H9 (cell line): ENCODE data around the gene STYXL1. TPM values are rescaled to one million over a fixed set of nuclear protein-coding genes. Genes with fewer than 3 reads are reported as not detected.

Source experiments
- DNase-seq: peaks from one replicate; pipeline ENCODE4 v3.0.0-alpha.2; 2017
- H2AFZ ChIP-seq: one replicate; pipeline ENCODE4 v1.6.1; 2013; ENCODE audit warnings: mild to moderate bottlenecking, low read length, control low read depth, moderate library complexity
- H2AK5ac ChIP-seq: 2 replicates; pipeline ENCODE4 v1.6.1; 2013; ENCODE audit warnings: low read length, control low read depth, mixed read lengths; ENCODE audit not compliant: insufficient read length
- H2BK120ac ChIP-seq: one replicate; pipeline ENCODE4 v1.6.1; 2013; ENCODE audit warnings: low read depth, mild to moderate bottlenecking, low read length, control low read depth, inconsistent platforms; ENCODE audit not compliant: poor library complexity, severe bottlenecking
- H2BK12ac ChIP-seq: 2 replicates; pipeline ENCODE4 v1.6.1; 2013; ENCODE audit warnings: low read length, control low read depth, mixed read lengths, low read depth; ENCODE audit not compliant: insufficient read length
- H2BK15ac ChIP-seq: 2 replicates; pipeline ENCODE4 v1.6.1; 2013; ENCODE audit warnings: low read depth, low read length, control low read depth
- H2BK20ac ChIP-seq: one replicate; pipeline ENCODE4 v1.6.1; 2013; ENCODE audit warnings: low read depth, mild to moderate bottlenecking, low read length, control low read depth, inconsistent platforms; ENCODE audit not compliant: poor library complexity, severe bottlenecking
- H2BK5ac ChIP-seq: 2 replicates; pipeline ENCODE4 v1.6.1; 2013; ENCODE audit warnings: low read length, control low read depth, mixed read lengths; ENCODE audit not compliant: insufficient read length
- H3K14ac ChIP-seq: 2 replicates; pipeline ENCODE4 v1.6.1; 2013; ENCODE audit warnings: low read length, control low read depth; ENCODE audit not compliant: insufficient read depth
- H3K18ac ChIP-seq: 2 replicates; pipeline ENCODE4 v1.6.1; 2013; ENCODE audit warnings: low read depth, mild to moderate bottlenecking, mixed read lengths, low read length, control low read depth; ENCODE audit not compliant: insufficient read length
- H3K23ac ChIP-seq: 2 replicates; pipeline ENCODE4 v1.6.1; 2013; ENCODE audit warnings: low read length, control low read depth, mixed read lengths, low read depth; ENCODE audit not compliant: insufficient read length
- H3K23me2 ChIP-seq: 2 replicates; pipeline ENCODE4 v1.6.1; 2013; ENCODE audit warnings: low read depth, mild to moderate bottlenecking, mixed read lengths, low read length, control low read depth; ENCODE audit not compliant: insufficient read length, poor library complexity, severe bottlenecking
- H3K27ac ChIP-seq: 2 replicates; pipeline ENCODE4 v1.5.1; 2013; ENCODE audit warnings: low read length, control low read depth, mixed read lengths, low read depth; ENCODE audit not compliant: insufficient read length
- H3K27me3 ChIP-seq: 2 replicates; pipeline ENCODE4 v1.6.1; 2013; ENCODE audit warnings: low read length, control low read depth, inconsistent platforms; ENCODE audit not compliant: insufficient read depth
- H3K4ac ChIP-seq: 2 replicates; pipeline ENCODE4 v1.6.1; 2013; ENCODE audit warnings: low read depth, mild to moderate bottlenecking, control low read depth, inconsistent platforms, low read length, moderate library complexity
- H3K4me1 ChIP-seq: 2 replicates; pipeline ENCODE4 v1.6.1; 2013; ENCODE audit warnings: low read length, control low read depth, inconsistent platforms; ENCODE audit not compliant: insufficient read depth
- H3K4me2 ChIP-seq: 2 replicates; pipeline ENCODE4 v1.6.1; 2013; ENCODE audit warnings: low read length, control low read depth, mixed read lengths; ENCODE audit not compliant: insufficient read length, insufficient read depth
- H3K56ac ChIP-seq: 2 replicates; pipeline ENCODE4 v1.6.1; 2013; ENCODE audit warnings: low read depth, mild to moderate bottlenecking, mixed read lengths, low read length, control low read depth; ENCODE audit not compliant: insufficient read length
- H3K79me1 ChIP-seq: 2 replicates; pipeline ENCODE4 v1.6.1; 2013; ENCODE audit warnings: low read depth, mild to moderate bottlenecking, moderate library complexity, low read length, control low read depth, inconsistent platforms; ENCODE audit not compliant: insufficient read depth, poor library complexity, severe bottlenecking
- H3K79me2 ChIP-seq: 2 replicates; pipeline ENCODE4 v1.6.1; 2013; ENCODE audit warnings: low read length, control low read depth, inconsistent platforms; ENCODE audit not compliant: insufficient read depth
- H3K9ac ChIP-seq: 2 replicates; pipeline ENCODE4 v1.6.1; 2013; ENCODE audit warnings: low read length, control low read depth, mixed read lengths; ENCODE audit not compliant: insufficient read length; ENCODE audit errors: extremely low read depth
- H3K9me3 ChIP-seq: one replicate; pipeline ENCODE4 v1.6.1; 2013; ENCODE audit warnings: low read depth, low read length, inconsistent platforms; ENCODE audit not compliant: control insufficient read depth
- H3T11ph ChIP-seq: one replicate; pipeline ENCODE4 v1.6.1; 2013; ENCODE audit warnings: mild to moderate bottlenecking, low read length, control low read depth, inconsistent platforms
- H4K20me1 ChIP-seq: one replicate; pipeline ENCODE4 v1.6.1; 2013; ENCODE audit not compliant: control insufficient read depth, insufficient read length, insufficient read depth
- H4K5ac ChIP-seq: 2 replicates; pipeline ENCODE4 v1.6.1; 2013; ENCODE audit warnings: low read depth, mild to moderate bottlenecking, mixed read lengths, low read length, control low read depth; ENCODE audit not compliant: insufficient read length
- H4K8ac ChIP-seq: replicated peaks from 2 replicates; pipeline ENCODE4 v1.6.1; 2013; ENCODE audit warnings: low read length, control low read depth, mixed read lengths, low read depth; ENCODE audit not compliant: insufficient read length
- H4K91ac ChIP-seq: 2 replicates; pipeline ENCODE4 v1.6.1; 2013; ENCODE audit warnings: low read depth, mild to moderate bottlenecking, moderate library complexity, mixed read lengths, low read length, control low read depth; ENCODE audit not compliant: insufficient read length
- H3K27ac Mint-ChIP-seq, 3 experiments: 2 replicates in 2 of 3; 3 replicates in 1 of 3; pipeline ENCODE4 v1.8.0; 2020 to 2021; ENCODE audit warnings: mixed read lengths in 3 of 3, mild to moderate bottlenecking in 1 of 3, moderate library complexity in 1 of 3
- H3K27me3 Mint-ChIP-seq: 2 replicates; pipeline ENCODE4 v1.8.0; 2021; ENCODE audit warnings: low read depth, mild to moderate bottlenecking, moderate library complexity, mixed read lengths
- H3K36me3 Mint-ChIP-seq, 3 experiments: 2 replicates in 2 of 3; 3 replicates in 1 of 3; pipeline ENCODE4 v1.8.0; 2020 to 2021; ENCODE audit warnings: low read depth in 3 of 3, mixed read lengths in 3 of 3; ENCODE audit not compliant: insufficient read depth in 1 of 3
- H3K4me1 Mint-ChIP-seq, 2 experiments: 2 replicates each; pipeline ENCODE4 v1.8.0; 2020; ENCODE audit warnings: mixed read lengths in 2 of 2
- H3K4me3 Mint-ChIP-seq, 2 experiments: 2 replicates in 1 of 2; 3 replicates in 1 of 2; pipeline ENCODE4 v1.8.0; 2020 to 2021; ENCODE audit warnings: mild to moderate bottlenecking in 2 of 2, mixed read lengths in 2 of 2, moderate library complexity in 1 of 2
- H3K9me3 Mint-ChIP-seq, 2 experiments: 2 replicates in 1 of 2; 3 replicates in 1 of 2; pipeline ENCODE4 v1.8.0; 2020; ENCODE audit warnings: mild to moderate bottlenecking in 2 of 2, mixed read lengths in 2 of 2, moderate library complexity in 1 of 2
- WGBS: extraction: QIAGEN DNeasy Blood & Tissue Kit; methylation state at CpG from one replicate; pipeline ENCODE4 v1.1.7; 2013; ENCODE audit warnings: missing lambda C conversion rate, low lambda C conversion rate, mixed read lengths; ENCODE audit not compliant: insufficient read length; ENCODE audit errors: extremely low coverage; 5-methylcytosine and 5-hydroxymethylcytosine counted together
- total RNA-seq: library from RNA; stranded (reverse); gene quantifications from 2 replicates; pipeline ENCODE4 v1.2.1, GENCODE V29; 2021
- TF ChIP-seq, protein P1 (sequence below): fragments of 200-600 bp; sonication (generic); conservative IDR thresholded peaks from 3 replicates; pipeline ENCODE4 v1.8.0; 2021; ENCODE audit warnings: antibody characterized with exemption, mild to moderate bottlenecking

STYXL1 gene
- total RNA-seq, 1 experiment from 2014 or later = 38.7 TPM

DNA sequence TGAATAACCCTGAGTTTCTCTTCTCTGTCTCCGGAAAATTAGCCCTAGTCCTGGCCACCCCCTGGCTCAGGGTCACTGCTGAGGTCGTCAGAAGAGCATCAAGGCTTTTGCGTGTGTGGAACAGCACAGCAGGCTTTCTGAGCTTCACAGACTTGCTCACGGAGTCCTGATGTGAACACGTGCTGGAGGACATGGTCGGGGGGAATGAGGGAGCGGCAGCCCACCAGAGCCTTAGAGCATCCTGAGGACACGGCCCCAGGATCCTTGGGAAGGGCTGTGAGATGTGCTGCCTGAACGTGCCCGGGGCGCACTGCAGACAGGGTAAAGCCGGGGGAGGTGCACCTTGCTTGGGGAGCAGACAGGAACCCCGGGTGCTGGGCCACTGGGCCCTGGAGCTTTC lies 82.2 kb downstream of the STYXL1 start:
- H3K27me3 Mint-ChIP-seq = no peaks in the 10 kb centered on the region; the same call in 1 of the 2 replicates
- no peak overlapping the region for H3K56ac ChIP-seq
- no CpG with 5 or more reads among the region's 13 CpGs for WGBS

More for the DNA sequence above, 82.2 kb downstream of the STYXL1 start:
- Mint-ChIP-seq H3K27ac (peak overlapping the region in 2 of 3 experiments; percentile 48 to 92; a peak in 2 of 7 replicates), H3K9me3 (no peaks in the 10 kb centered on the region), H3K36me3 (peaks cover 12 to 28% (median 27%) of the 10 kb centered on the region in 3 experiments; a peak in 6 of 7 replicates), H3K4me1 (peaks cover 4 to 6% of the 10 kb centered on the region in 2 experiments; a peak in 1 of 4 replicates), H3K4me3 (no peak overlapping the region)
- no peak overlapping the region for H3K9ac ChIP-seq
- no peak overlapping the region for H2AK5ac ChIP-seq
- no peak overlapping the region for H3K4me2 ChIP-seq
- H3K79me2 ChIP-seq = no peaks in the 10 kb centered on the region
- no peak overlapping the region for H4K8ac ChIP-seq
- H3K27ac ChIP-seq = no peak overlapping the region
- no peak overlapping the region for H3K14ac ChIP-seq
- no peak overlapping the region for H3K4ac ChIP-seq
- no peak overlapping the region for H2BK5ac ChIP-seq
- no peak overlapping the region for H4K5ac ChIP-seq
- no peak overlapping the region for H4K91ac ChIP-seq
- H2BK12ac ChIP-seq = no peak overlapping the region
- no peak for DNase-seq
- no peaks in the 10 kb centered on the region for H3K9me3 ChIP-seq
- H2AFZ ChIP-seq = no peak overlapping the region
- no peak overlapping the region for H2BK20ac ChIP-seq
- H3T11ph ChIP-seq = no peak overlapping the region
- H3K23ac ChIP-seq = no peak overlapping the region
- TF ChIP-seq, protein P1, sequence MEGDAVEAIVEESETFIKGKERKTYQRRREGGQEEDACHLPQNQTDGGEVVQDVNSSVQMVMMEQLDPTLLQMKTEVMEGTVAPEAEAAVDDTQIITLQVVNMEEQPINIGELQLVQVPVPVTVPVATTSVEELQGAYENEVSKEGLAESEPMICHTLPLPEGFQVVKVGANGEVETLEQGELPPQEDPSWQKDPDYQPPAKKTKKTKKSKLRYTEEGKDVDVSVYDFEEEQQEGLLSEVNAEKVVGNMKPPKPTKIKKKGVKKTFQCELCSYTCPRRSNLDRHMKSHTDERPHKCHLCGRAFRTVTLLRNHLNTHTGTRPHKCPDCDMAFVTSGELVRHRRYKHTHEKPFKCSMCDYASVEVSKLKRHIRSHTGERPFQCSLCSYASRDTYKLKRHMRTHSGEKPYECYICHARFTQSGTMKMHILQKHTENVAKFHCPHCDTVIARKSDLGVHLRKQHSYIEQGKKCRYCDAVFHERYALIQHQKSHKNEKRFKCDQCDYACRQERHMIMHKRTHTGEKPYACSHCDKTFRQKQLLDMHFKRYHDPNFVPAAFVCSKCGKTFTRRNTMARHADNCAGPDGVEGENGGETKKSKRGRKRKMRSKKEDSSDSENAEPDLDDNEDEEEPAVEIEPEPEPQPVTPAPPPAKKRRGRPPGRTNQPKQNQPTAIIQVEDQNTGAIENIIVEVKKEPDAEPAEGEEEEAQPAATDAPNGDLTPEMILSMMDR = no peak
- H4K20me1 ChIP-seq = no peaks in the 10 kb centered on the region
- H3K27me3 ChIP-seq = no peaks in the 10 kb centered on the region
- H2BK120ac ChIP-seq = no peak overlapping the region
- no peak overlapping the region for H3K18ac ChIP-seq
- H3K79me1 ChIP-seq = no peaks in the 10 kb centered on the region
- H3K23me2 ChIP-seq = no peaks in the 10 kb centered on the region
- H3K4me1 ChIP-seq = no peaks in the 10 kb centered on the region
- H2BK15ac ChIP-seq = no peak overlapping the region
